ENCODE results near the gene HIPK2. TPM values are rescaled to one million over a fixed set of nuclear protein-coding genes. Genes with fewer than 3 reads are reported as not detected.

The HIPK2 gene
- total and polyA plus RNA-seq, 2 experiments from 2014 or later, result 7.3 to 16.9 TPM

DNA sequence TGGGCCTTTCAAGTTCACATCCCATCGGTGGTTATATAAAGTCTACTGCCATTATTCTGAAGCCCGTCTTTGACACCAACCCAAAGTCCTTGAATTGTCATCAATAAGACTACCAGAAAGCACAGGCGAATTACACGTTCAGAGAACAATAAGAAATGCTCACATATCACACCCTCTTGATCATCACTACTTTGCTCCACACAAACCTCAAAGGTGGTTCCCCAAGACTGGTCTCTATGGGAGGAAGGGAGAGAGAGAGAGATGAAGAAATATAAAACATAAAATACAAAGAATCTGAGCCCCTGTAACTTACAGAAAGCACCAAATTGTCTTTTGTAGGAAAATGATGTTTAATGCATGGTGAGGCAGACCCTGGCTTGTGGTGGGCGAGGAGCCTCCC lies 4.4 kb downstream of the HIPK2 start:
- Histone ChIP-seq H3K27me3 (ENCODE audit: insufficient read depth) (peaks cover 15% of the 10 kb centered on the region), H3K4me3 (no peak overlapping the region), H3K4me2 (no peak overlapping the region), H3F3A (replicated peaks; ENCODE audit: low read depth) (0 out of 2 replicates have a peak, but pooled peaks cover 6% of the 10 kb centered on the region), H4K20me1 (replicated peaks; ENCODE audit: insufficient read depth) (peaks cover 7% of the 10 kb centered on the region; the same call in 1 of the 2 replicates), H3K79me2 (replicated peaks; ENCODE audit: insufficient read depth) (peaks cover 52% of the 10 kb centered on the region), H3K27ac (ENCODE audit: low read depth) (no peak overlapping the region), H3K9me2 (ENCODE audit: insufficient read depth) (no peaks in the 10 kb centered on the region), H3K4me1 (ENCODE audit: insufficient read depth) (peaks cover 14% of the 10 kb centered on the region), H3K36me3 (ENCODE audit: insufficient read depth) (no peaks in the 10 kb centered on the region), H2AFZ (no peak overlapping the region)
- Mint-ChIP-seq H3K4me1 (peaks cover 34% of the 10 kb centered on the region), H3K9me3 (no peaks in the 10 kb centered on the region; the same call in 2 of the 3 replicates), H3K27me3 (ENCODE audit: insufficient read depth, low read depth, poor library complexity) (peaks cover 17% of the 10 kb centered on the region), H3K36me3 (ENCODE audit: low read depth) (peaks cover 4% of the 10 kb centered on the region; the same call in 2 of the 3 replicates), H3K27ac (no peak overlapping the region), H3K4me3 (no peak overlapping the region)
- TF ChIP-seq JUNB (IDR thresholded peaks at IDR 0.05; ENCODE audit: unreplicated experiment), result no peak
- TF ChIP-seq, protein P1, sequence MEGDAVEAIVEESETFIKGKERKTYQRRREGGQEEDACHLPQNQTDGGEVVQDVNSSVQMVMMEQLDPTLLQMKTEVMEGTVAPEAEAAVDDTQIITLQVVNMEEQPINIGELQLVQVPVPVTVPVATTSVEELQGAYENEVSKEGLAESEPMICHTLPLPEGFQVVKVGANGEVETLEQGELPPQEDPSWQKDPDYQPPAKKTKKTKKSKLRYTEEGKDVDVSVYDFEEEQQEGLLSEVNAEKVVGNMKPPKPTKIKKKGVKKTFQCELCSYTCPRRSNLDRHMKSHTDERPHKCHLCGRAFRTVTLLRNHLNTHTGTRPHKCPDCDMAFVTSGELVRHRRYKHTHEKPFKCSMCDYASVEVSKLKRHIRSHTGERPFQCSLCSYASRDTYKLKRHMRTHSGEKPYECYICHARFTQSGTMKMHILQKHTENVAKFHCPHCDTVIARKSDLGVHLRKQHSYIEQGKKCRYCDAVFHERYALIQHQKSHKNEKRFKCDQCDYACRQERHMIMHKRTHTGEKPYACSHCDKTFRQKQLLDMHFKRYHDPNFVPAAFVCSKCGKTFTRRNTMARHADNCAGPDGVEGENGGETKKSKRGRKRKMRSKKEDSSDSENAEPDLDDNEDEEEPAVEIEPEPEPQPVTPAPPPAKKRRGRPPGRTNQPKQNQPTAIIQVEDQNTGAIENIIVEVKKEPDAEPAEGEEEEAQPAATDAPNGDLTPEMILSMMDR (conservative IDR thresholded peaks at IDR 0.05; ENCODE audit: low read depth in 2 of 2), result no peak
- TF ChIP-seq CREB1 (CRISPR knock-in tag; IDR thresholded peaks at IDR 0.05; ENCODE audit: low read depth), result no peak
- TF ChIP-seq, protein P2, sequence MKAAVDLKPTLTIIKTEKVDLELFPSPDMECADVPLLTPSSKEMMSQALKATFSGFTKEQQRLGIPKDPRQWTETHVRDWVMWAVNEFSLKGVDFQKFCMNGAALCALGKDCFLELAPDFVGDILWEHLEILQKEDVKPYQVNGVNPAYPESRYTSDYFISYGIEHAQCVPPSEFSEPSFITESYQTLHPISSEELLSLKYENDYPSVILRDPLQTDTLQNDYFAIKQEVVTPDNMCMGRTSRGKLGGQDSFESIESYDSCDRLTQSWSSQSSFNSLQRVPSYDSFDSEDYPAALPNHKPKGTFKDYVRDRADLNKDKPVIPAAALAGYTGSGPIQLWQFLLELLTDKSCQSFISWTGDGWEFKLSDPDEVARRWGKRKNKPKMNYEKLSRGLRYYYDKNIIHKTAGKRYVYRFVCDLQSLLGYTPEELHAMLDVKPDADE (IDR thresholded peaks at IDR 0.05), result no peak
- TF ChIP-seq EZH2phosphoT487 (IDR thresholded peaks at IDR 0.05; ENCODE audit: unreplicated experiment), result no peak
- TF ChIP-seq STAT1 (IDR thresholded peaks at IDR 0.05; ENCODE audit: unreplicated experiment), result no peak
- ATAC-seq, result no peak
- no peak for DNase-seq (ENCODE audit: low spot score)

DNA sequence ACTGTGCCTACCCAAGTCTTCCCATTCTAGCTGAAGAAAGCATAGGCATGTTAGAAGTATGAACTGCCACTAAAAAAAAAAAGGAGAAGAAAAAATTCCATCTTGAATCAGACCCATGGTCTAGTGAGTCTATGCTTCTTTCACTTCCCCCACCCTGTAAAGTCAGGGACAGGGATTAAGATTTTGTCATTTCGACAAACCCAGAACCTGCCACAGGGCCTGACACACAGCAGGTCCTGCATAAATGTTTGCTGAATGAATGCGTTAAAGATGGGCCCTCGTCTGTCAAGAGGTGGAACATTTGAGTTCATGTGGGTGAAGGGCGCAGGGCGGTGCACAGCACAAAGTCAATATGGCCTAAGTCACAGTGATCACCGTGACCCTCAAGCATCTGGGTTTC lies 4.9 kb downstream of the HIPK2 start:
- peaks cover 17% of the 10 kb centered on the region for H3K27me3 Mint-ChIP-seq (ENCODE audit: insufficient read depth, low read depth, poor library complexity)
- H3K79me2 ChIP-seq (replicated peaks; ENCODE audit: insufficient read depth), result peaks cover 56% of the 10 kb centered on the region
- TF ChIP-seq STAT1 (IDR thresholded peaks at IDR 0.05; ENCODE audit: unreplicated experiment) (no peak), ZNF114 (CRISPR knock-in tag; IDR thresholded peaks at IDR 0.05) (no peak), CREB1 (CRISPR knock-in tag; IDR thresholded peaks at IDR 0.05; ENCODE audit: low read depth) (no peak), EZH2 (IDR thresholded peaks at IDR 0.05; ENCODE audit: low read depth, unreplicated experiment) (no peak), NANOG (IDR thresholded peaks at IDR 0.05; ENCODE audit: borderline replicate concordance) (no peak), JUNB (IDR thresholded peaks at IDR 0.05; ENCODE audit: unreplicated experiment) (no peak), EZH2phosphoT487 (IDR thresholded peaks at IDR 0.05; ENCODE audit: unreplicated experiment) (no peak)
- TF ChIP-seq, protein P3, sequence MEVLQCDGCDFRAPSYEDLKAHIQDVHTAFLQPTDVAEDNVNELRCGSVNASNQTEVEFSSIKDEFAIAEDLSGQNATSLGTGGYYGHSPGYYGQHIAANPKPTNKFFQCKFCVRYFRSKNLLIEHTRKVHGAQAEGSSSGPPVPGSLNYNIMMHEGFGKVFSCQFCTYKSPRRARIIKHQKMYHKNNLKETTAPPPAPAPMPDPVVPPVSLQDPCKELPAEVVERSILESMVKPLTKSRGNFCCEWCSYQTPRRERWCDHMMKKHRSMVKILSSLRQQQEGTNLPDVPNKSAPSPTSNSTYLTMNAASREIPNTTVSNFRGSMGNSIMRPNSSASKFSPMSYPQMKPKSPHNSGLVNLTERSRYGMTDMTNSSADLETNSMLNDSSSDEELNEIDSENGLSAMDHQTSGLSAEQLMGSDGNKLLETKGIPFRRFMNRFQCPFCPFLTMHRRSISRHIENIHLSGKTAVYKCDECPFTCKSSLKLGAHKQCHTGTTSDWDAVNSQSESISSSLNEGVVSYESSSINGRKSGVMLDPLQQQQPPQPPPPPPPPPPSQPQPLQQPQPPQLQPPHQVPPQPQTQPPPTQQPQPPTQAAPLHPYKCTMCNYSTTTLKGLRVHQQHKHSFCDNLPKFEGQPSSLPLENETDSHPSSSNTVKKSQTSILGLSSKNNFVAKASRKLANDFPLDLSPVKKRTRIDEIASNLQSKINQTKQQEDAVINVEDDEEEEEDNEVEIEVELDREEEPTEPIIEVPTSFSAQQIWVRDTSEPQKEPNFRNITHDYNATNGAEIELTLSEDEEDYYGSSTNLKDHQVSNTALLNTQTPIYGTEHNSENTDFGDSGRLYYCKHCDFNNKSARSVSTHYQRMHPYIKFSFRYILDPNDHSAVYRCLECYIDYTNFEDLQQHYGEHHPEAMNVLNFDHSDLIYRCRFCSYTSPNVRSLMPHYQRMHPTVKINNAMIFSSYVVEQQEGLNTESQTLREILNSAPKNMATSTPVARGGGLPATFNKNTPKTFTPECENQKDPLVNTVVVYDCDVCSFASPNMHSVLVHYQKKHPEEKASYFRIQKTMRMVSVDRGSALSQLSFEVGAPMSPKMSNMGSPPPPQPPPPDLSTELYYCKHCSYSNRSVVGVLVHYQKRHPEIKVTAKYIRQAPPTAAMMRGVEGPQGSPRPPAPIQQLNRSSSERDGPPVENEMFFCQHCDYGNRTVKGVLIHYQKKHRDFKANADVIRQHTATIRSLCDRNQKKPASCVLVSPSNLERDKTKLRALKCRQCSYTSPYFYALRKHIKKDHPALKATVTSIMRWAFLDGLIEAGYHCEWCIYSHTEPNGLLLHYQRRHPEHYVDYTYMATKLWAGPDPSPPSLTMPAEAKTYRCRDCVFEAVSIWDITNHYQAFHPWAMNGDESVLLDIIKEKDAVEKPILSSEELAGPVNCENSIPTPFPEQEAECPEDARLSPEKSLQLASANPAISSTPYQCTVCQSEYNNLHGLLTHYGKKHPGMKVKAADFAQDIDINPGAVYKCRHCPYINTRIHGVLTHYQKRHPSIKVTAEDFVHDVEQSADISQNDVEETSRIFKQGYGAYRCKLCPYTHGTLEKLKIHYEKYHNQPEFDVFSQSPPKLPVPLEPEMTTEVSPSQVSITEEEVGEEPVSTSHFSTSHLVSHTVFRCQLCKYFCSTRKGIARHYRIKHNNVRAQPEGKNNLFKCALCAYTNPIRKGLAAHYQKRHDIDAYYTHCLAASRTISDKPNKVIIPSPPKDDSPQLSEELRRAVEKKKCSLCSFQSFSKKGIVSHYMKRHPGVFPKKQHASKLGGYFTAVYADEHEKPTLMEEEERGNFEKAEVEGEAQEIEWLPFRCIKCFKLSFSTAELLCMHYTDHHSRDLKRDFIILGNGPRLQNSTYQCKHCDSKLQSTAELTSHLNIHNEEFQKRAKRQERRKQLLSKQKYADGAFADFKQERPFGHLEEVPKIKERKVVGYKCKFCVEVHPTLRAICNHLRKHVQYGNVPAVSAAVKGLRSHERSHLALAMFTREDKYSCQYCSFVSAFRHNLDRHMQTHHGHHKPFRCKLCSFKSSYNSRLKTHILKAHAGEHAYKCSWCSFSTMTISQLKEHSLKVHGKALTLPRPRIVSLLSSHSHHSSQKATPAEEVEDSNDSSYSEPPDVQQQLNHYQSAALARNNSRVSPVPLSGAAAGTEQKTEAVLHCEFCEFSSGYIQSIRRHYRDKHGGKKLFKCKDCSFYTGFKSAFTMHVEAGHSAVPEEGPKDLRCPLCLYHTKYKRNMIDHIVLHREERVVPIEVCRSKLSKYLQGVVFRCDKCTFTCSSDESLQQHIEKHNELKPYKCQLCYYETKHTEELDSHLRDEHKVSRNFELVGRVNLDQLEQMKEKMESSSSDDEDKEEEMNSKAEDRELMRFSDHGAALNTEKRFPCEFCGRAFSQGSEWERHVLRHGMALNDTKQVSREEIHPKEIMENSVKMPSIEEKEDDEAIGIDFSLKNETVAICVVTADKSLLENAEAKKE (CRISPR knock-in tag; IDR thresholded peaks at IDR 0.05), result no peak
- TF ChIP-seq, protein P2 (IDR thresholded peaks at IDR 0.05), result no peak

More for the DNA sequence above, 4.9 kb downstream of the HIPK2 start:
- Histone ChIP-seq H3K27me3 (ENCODE audit: insufficient read depth) (peaks cover 13% of the 10 kb centered on the region), H3K4me2 (no peak overlapping the region), H2AFZ (no peak overlapping the region), H3F3A (replicated peaks; ENCODE audit: low read depth) (0 out of 2 replicates have a peak, but pooled peaks cover 6% of the 10 kb centered on the region), H3K4me1 (ENCODE audit: insufficient read depth) (peaks cover 14% of the 10 kb centered on the region), H3K36me3 (ENCODE audit: insufficient read depth) (no peaks in the 10 kb centered on the region), H4K20me1 (replicated peaks; ENCODE audit: insufficient read depth) (peaks cover 7% of the 10 kb centered on the region; the same call in 1 of the 2 replicates), H3K4me3 (no peak overlapping the region), H3K27ac (ENCODE audit: low read depth) (no peak overlapping the region), H3K9me2 (ENCODE audit: insufficient read depth) (no peaks in the 10 kb centered on the region)
- no peak for ATAC-seq
- no peak overlapping the region for H3K27ac Mint-ChIP-seq
- peaks cover 4% of the 10 kb centered on the region; the same call in 2 of the 3 replicates for H3K36me3 Mint-ChIP-seq (ENCODE audit: low read depth)
- H3K4me1 Mint-ChIP-seq, result peaks cover 34% of the 10 kb centered on the region
- H3K4me3 Mint-ChIP-seq, result no peak overlapping the region
- DNase-seq (ENCODE audit: low spot score), result no peak
- no peaks in the 10 kb centered on the region; the same call in 2 of the 3 replicates for H3K9me3 Mint-ChIP-seq

All from GM23338 (cell line).